ENCODE results near the gene IMPDH1. TPM values are rescaled to one million over a fixed set of nuclear protein-coding genes. Genes with fewer than 3 reads are reported as not detected.
A peak's percentile ranks its signal among the peaks of the same experiment; 100 is the strongest.

IMPDH1 gene
- total RNA-seq, 1 donor from 2014 or later: 17.4 TPM

DNA sequence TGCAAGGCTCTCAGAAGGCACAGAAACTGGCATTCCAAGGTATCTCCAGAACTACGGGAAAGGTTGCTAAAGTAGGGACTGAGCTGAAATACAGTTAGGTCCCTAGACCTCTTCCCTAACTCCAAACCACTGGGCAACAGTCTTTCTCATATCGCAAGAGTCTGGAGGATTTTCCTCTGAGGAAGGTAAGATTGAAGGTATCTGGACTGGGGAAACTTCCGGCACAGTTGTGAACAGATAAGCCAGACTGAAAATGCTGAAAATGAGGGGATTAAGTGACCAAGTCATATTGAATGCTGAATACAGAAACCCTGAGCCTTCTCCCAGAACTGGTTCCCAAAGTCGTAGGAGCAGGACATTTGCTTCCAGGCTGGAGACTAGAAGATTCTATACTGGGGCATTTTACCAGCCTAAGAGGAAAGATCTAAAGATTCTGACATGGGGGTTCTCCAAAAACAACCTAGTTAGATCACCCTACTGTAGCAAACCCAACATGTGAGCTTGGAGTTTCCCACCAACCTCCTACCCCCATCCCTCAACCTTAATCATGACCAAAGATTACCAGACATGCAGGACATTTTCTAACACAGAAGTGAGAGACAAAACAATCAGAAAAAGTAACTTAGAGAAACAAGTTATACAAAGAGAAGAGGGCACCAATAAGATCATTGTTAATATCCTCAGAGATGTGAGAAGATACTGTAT lies 45.5 kb downstream of the IMPDH1 start:
- no peak overlapping the region for H3K4me3 ChIP-seq
- no peak for DNase-seq
- TF ChIP-seq, protein P1, sequence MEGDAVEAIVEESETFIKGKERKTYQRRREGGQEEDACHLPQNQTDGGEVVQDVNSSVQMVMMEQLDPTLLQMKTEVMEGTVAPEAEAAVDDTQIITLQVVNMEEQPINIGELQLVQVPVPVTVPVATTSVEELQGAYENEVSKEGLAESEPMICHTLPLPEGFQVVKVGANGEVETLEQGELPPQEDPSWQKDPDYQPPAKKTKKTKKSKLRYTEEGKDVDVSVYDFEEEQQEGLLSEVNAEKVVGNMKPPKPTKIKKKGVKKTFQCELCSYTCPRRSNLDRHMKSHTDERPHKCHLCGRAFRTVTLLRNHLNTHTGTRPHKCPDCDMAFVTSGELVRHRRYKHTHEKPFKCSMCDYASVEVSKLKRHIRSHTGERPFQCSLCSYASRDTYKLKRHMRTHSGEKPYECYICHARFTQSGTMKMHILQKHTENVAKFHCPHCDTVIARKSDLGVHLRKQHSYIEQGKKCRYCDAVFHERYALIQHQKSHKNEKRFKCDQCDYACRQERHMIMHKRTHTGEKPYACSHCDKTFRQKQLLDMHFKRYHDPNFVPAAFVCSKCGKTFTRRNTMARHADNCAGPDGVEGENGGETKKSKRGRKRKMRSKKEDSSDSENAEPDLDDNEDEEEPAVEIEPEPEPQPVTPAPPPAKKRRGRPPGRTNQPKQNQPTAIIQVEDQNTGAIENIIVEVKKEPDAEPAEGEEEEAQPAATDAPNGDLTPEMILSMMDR (IDR thresholded peaks at IDR 0.05; ENCODE audit: borderline replicate concordance): no peak
- no peaks in the 10 kb centered on the region for H3K9me3 ChIP-seq (replicated peaks)
- H3K36me3 ChIP-seq: no peaks in the 10 kb centered on the region
- H3K27me3 ChIP-seq (ENCODE audit: low read depth): peaks cover 78% of the 10 kb centered on the region
- intact Hi-C loops (cut with micrococcal nuclease): no loop called here
- no peak overlapping the region for H3K27ac ChIP-seq (replicated peaks)
- H3K4me1 ChIP-seq: peaks cover 17% of the 10 kb centered on the region

DNA sequence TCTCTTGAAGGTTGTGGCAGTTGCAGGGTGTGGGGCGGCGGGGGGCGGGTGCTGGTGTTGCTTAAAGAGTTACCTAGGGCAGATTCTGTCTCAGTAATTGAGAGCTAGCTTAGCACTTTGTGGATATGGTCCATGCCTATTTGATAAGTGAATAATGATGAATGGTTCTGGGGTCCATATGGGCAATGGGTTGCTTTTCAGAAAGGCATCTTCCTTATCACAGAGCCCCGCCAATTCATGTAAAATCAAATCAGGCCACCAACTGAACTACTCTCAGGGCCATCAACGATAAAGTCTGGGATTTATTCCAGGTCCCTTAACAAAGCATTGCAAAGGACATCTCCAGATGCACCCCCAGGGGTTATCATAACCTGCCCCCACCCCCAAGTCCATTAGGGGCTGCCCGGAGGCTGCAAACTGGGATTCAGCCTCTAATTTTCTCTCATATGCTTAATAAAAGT lies 46.5 kb downstream of the IMPDH1 start:
- H3K4me3 ChIP-seq: no peak overlapping the region
- no peaks in the 10 kb centered on the region for H3K9me3 ChIP-seq (replicated peaks)
- H3K36me3 ChIP-seq: no peaks in the 10 kb centered on the region
- peaks cover 83% of the 10 kb centered on the region for H3K27me3 ChIP-seq (ENCODE audit: low read depth)
- DNase-seq: no peak
- TF ChIP-seq, protein P1 (IDR thresholded peaks at IDR 0.05; ENCODE audit: borderline replicate concordance): no peak
- H3K27ac ChIP-seq (replicated peaks): no peak overlapping the region
- intact Hi-C loops (cut with micrococcal nuclease): no loop called here
- H3K4me1 ChIP-seq: peaks cover 17% of the 10 kb centered on the region

DNA sequence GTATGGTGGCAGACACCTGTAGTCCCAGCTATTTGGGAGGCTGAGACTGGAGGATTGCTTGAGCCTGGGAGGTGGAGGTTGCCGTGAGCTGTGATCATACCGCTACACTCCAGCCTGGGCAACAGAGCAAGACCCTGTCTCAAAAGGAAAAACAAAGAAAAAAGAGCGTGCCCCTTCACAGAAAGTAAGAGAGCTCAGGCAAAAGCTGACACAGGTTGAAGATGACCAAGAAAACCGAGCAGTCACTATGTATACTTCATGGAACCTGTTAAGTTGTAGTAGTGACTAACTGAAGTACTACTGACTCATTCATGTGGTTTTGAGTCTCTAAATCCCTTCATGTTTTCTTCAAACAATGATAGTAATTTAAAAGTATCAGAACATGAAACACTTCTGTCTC lies 47.1 kb downstream of the IMPDH1 start:
- Histone ChIP-seq H3K4me1 (peaks cover 17% of the 10 kb centered on the region), H3K4me3 (no peak overlapping the region), H3K27ac (replicated peaks) (no peak overlapping the region), H3K36me3 (no peaks in the 10 kb centered on the region), H3K27me3 (ENCODE audit: low read depth) (peaks cover 77% of the 10 kb centered on the region), H3K9me3 (replicated peaks) (no peaks in the 10 kb centered on the region)
- TF ChIP-seq, protein P1 (IDR thresholded peaks at IDR 0.05; ENCODE audit: borderline replicate concordance): no peak
- DNase-seq: no peak
- intact Hi-C loops (cut with micrococcal nuclease): no loop called here

DNA sequence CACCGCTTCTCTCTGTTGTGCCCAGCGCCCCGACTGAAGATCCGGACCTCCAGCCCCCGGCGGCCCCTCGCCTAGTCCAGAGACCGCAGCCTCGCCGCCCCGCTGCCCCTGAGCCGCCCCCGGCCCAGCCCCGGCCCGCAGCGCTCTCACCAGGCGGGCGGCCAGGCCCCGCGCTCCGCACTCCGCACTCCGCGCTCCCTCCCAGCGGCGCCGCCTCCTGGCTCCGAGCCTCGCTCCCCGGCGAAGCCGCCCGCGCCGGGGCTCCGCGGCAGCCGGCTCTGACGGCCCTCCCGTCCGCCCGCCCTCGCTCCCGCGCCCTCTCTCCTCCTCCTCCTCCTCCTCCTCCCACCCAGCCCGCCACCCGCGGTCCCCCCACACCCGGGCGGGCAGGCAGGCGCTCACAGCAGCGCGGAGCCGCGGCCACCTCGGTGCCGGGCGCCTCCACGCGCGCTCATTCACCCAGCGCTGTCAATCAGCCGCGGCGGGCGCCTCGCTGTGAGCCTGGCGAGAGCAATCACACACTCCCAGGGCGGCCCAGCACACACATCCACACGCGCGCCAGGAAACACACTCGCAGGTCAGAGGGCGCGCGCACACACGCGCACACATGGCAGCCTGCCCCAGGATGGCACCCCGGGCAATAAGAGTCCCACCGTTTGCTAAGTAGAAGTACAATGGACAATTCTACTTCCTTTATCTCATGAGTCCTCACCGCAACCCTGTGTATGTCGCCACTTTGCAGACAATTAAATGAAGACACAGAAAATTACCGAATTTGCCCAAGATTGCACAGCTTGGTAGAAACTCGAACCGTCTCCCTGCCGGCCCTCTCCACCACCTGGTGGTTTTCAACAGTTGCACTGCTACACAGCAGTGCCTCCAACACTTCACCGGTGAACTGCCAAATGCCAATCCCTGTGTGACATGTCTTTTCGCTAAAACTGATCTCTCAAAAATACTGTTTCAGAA lies 48.1 kb downstream of the IMPDH1 start, which contains the start of gene PRRT4:
PRRT4 (minus strand) TSS at position 280 of the 969 bp plus-strand sequence.
- peak; percentile 43 for DNase-seq
- Histone ChIP-seq H3K9me3 (replicated peaks) (no peaks in the 10 kb centered on the region), H3K4me3 (peak within 1 kb of the TSS; percentile 68), H3K27me3 (ENCODE audit: low read depth) (peaks cover 70% of the 10 kb centered on the region), H3K36me3 (no peaks in the 10 kb centered on the region), H3K27ac (replicated peaks) (no peak within 1 kb of the TSS), H3K4me1 (peaks cover 23% of the 10 kb centered on the region)
- TF ChIP-seq, protein P1 (IDR thresholded peaks at IDR 0.05; ENCODE audit: borderline replicate concordance): no peak
- intact Hi-C loops (cut with micrococcal nuclease): no loop called here

DNA sequence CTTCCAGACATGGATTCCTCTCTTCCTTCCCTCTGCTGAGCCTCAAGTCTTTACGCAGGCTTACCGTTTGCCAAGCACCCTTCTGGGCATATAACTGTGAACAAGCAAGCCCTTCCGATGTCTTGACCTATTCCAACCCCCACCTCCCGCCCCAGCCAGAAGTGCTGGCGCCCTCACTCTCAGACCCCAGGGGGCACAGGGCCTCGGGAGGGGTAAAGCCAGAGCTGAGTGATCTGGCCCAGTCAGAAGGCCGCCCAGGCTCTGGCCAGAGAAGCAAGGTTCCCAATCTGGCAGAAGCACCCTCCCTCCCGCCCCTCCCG lies 49.5 kb downstream of the IMPDH1 start:
- H3K4me1 ChIP-seq: peaks cover 28% of the 10 kb centered on the region
- no peak for DNase-seq
- no peak overlapping the region for H3K27ac ChIP-seq (replicated peaks)
- H3K27me3 ChIP-seq (ENCODE audit: low read depth): peaks cover 61% of the 10 kb centered on the region
- TF ChIP-seq, protein P1 (IDR thresholded peaks at IDR 0.05; ENCODE audit: borderline replicate concordance): no peak
- peak overlapping the region; percentile 68 for H3K4me3 ChIP-seq
- H3K9me3 ChIP-seq (replicated peaks): no peaks in the 10 kb centered on the region
- H3K36me3 ChIP-seq: no peaks in the 10 kb centered on the region
- intact Hi-C loops (cut with micrococcal nuclease): no loop called here

All from left ventricle myocardium inferior (tissue), 1 donor.